Measurements from ENCODE around the gene TRAP1. TPM values are rescaled to one million over a fixed set of nuclear protein-coding genes. Genes with fewer than 3 reads are reported as not detected.
"Not testable (repeated sequence)": the region's sequence is repeated elsewhere in the genome, so short reads cannot be mapped to it uniquely, and the experiment has no call there.

The TRAP1 gene
- total RNA-seq, 1 donor from 2014 or later, result 97.3 TPM

DNA sequence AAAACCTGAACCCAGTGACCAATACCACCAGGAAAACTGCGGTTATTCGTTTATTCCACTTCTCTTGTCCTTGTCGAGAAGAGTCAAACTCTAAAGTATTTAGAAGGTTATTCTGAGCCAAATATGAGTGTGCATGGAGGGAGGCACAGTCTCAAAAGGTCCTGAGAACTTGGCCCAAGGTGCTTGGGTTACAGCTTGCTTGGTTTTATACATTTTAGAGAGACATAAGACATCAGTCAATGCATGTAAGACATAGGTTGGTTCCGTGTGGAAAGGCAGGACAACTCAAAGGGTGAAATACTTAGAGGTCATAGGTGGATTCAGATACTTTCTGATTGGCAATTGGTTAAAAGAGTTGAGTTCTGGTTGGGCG, 681 bp upstream of the TRAP1 start:
- peaks cover 14% of the 10 kb centered on the region for H3K9me3 Mint-ChIP-seq (ENCODE audit: unreplicated experiment)
- peaks cover 10% of the 10 kb centered on the region for H3K27me3 Mint-ChIP-seq (ENCODE audit: unreplicated experiment)
- H3K27ac Mint-ChIP-seq (ENCODE audit: unreplicated experiment), result peak overlapping the region; percentile 83
- no peak for DNase-seq
- H3K4me3 Mint-ChIP-seq (ENCODE audit: unreplicated experiment), result peak overlapping the region; percentile 87
- TF ChIP-seq, protein P1, sequence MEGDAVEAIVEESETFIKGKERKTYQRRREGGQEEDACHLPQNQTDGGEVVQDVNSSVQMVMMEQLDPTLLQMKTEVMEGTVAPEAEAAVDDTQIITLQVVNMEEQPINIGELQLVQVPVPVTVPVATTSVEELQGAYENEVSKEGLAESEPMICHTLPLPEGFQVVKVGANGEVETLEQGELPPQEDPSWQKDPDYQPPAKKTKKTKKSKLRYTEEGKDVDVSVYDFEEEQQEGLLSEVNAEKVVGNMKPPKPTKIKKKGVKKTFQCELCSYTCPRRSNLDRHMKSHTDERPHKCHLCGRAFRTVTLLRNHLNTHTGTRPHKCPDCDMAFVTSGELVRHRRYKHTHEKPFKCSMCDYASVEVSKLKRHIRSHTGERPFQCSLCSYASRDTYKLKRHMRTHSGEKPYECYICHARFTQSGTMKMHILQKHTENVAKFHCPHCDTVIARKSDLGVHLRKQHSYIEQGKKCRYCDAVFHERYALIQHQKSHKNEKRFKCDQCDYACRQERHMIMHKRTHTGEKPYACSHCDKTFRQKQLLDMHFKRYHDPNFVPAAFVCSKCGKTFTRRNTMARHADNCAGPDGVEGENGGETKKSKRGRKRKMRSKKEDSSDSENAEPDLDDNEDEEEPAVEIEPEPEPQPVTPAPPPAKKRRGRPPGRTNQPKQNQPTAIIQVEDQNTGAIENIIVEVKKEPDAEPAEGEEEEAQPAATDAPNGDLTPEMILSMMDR (IDR thresholded peaks at IDR 0.05; ENCODE audit: partially characterized antibody, unreplicated experiment), result no peak
- H3K36me3 Mint-ChIP-seq (ENCODE audit: unreplicated experiment), result no peaks in the 10 kb centered on the region
- H3K4me1 Mint-ChIP-seq (ENCODE audit: low read depth, unreplicated experiment), result peaks cover 7% of the 10 kb centered on the region

DNA sequence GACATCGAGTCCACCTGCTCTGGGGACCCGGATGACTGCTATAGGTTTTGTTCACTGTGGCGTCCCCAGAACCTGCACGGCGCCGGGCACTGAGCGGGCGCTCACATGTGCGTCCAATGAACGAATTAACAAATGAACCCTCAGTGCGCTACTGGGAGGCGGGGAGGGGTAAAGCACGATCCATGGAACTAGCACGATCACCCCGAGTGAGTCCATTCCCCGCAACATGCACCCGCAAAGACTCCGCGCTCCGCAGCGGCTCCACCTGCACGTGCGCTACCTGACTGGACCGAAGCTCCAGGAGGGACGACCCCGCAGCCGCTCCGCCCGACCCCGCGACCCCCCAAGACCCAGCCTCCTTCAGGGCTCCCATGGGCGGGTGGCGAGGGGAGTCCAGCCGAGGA, 491 bp downstream of the TRAP1 start:
- DNase-seq, result peak; percentile 51
- no peaks in the 10 kb centered on the region for H3K36me3 Mint-ChIP-seq (ENCODE audit: unreplicated experiment)
- H3K4me1 Mint-ChIP-seq (ENCODE audit: low read depth, unreplicated experiment), result peaks cover 10% of the 10 kb centered on the region
- peaks cover 14% of the 10 kb centered on the region for H3K9me3 Mint-ChIP-seq (ENCODE audit: unreplicated experiment)
- H3K4me3 Mint-ChIP-seq (ENCODE audit: unreplicated experiment), result peak overlapping the region; percentile 85
- peaks cover 10% of the 10 kb centered on the region for H3K27me3 Mint-ChIP-seq (ENCODE audit: unreplicated experiment)
- TF ChIP-seq, protein P1 (IDR thresholded peaks at IDR 0.05; ENCODE audit: partially characterized antibody, unreplicated experiment), result no peak
- H3K27ac Mint-ChIP-seq (ENCODE audit: unreplicated experiment), result peak overlapping the region; percentile 89

DNA sequence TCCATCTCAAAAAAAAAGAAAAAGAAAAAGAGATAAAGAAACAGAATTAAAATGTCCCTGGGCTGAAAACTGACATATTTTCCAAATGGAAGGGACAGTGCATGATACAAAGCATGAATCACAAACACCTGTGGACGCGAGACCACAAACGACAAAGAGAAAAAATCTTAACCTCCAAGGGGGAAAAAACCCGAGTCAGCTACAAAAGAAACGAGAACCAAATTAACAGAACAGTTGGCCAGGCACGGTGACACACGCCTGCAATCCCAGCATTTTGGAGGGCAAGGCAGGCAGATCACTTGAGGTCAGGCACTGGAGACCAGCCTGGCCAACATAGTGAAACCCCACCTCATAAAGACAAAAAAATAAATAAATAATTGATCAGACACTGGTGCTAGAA, 1.9 kb downstream of the TRAP1 start:
- peaks cover 8% of the 10 kb centered on the region for H3K27me3 Mint-ChIP-seq (ENCODE audit: unreplicated experiment)
- H3K27ac Mint-ChIP-seq (ENCODE audit: unreplicated experiment), result no peak overlapping the region
- TF ChIP-seq, protein P1 (IDR thresholded peaks at IDR 0.05; ENCODE audit: partially characterized antibody, unreplicated experiment), result no peak
- H3K36me3 Mint-ChIP-seq (ENCODE audit: unreplicated experiment), result no peaks in the 10 kb centered on the region
- DNase-seq, result no peak
- no peak overlapping the region for H3K4me3 Mint-ChIP-seq (ENCODE audit: unreplicated experiment)
- H3K9me3 Mint-ChIP-seq (ENCODE audit: unreplicated experiment), result peaks cover 14% of the 10 kb centered on the region
- peaks cover 10% of the 10 kb centered on the region for H3K4me1 Mint-ChIP-seq (ENCODE audit: low read depth, unreplicated experiment)

DNA sequence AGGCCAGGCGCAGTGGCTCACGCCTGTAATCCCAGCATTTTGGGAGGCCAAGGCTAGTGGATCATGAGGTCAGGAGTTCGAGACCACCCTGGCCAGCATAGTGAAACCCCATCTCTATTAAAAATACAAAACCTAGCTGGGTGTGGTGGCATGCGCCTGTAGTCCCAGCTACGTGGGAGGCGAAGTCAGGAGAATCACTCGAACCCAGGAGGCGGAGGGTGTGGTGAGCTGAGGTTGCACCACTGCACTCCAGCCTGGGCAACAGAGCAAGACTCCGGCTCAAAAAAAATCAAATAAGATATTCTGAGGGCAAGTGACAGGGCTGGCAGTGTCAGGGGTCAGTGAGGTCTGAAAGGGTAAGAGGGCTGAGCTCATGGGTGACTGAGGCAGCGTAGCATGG, 2.9 kb downstream of the TRAP1 start:
- H3K4me3 Mint-ChIP-seq (ENCODE audit: unreplicated experiment); DNase-seq; H3K36me3 Mint-ChIP-seq (ENCODE audit: unreplicated experiment); H3K27me3 Mint-ChIP-seq (ENCODE audit: unreplicated experiment); H3K27ac Mint-ChIP-seq (ENCODE audit: unreplicated experiment); H3K4me1 Mint-ChIP-seq (ENCODE audit: low read depth, unreplicated experiment): not testable (repeated sequence)
- peaks cover 14% of the 10 kb centered on the region for H3K9me3 Mint-ChIP-seq (ENCODE audit: unreplicated experiment)

DNA sequence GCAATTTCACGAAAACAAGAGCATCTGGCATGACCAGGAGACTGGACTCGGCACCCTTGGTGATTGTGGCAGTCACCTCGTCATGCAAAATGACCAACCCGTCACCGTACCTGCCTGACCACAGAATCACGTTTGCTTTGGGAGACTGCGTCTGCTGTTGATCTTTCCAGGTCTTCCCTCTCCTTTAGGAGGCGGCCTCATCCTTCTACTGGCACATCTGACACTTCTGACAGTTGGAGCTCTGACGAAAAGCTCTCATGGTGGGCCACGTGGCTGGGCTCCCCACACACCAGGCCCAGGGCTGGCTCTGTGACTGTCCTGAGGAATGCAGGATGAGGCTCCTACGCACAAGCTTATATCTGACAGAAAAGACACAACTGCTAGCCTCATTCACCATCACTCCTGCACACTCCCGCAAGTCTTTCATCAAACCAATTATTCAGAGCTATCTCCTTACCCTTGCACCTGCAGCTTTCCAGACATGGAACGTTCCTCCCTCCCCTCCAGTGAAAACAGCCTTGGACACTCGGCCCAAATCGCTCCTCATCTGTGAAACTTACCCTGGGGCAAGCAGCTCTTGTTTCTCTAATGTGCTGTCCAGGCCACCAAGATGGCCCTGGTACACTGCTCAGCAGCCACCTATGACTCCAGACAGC, 3.6 kb downstream of the TRAP1 start:
- peaks cover 14% of the 10 kb centered on the region for H3K9me3 Mint-ChIP-seq (ENCODE audit: unreplicated experiment)
- peak overlapping the region; percentile 7 for H3K4me3 Mint-ChIP-seq (ENCODE audit: unreplicated experiment)
- no peak for DNase-seq
- peaks cover 8% of the 10 kb centered on the region for H3K27me3 Mint-ChIP-seq (ENCODE audit: unreplicated experiment)
- no peaks in the 10 kb centered on the region for H3K36me3 Mint-ChIP-seq (ENCODE audit: unreplicated experiment)
- H3K27ac Mint-ChIP-seq (ENCODE audit: unreplicated experiment), result peak overlapping the region; percentile 23
- peaks cover 10% of the 10 kb centered on the region for H3K4me1 Mint-ChIP-seq (ENCODE audit: low read depth, unreplicated experiment)
- TF ChIP-seq, protein P1 (IDR thresholded peaks at IDR 0.05; ENCODE audit: partially characterized antibody, unreplicated experiment), result no peak
